Prostate gland (tissue), 2 donors: ENCODE results near the gene ZNF197.

Experiments
- CTCF ChIP-seq, 4 experiments: fragments of 200-600 bp in 2 of 4; fragments of 450-650 bp in 2 of 4; sonication (generic) in 2 of 4; IDR thresholded peaks; 1 replicate in 3 of 4; 2 replicates in 1 of 4; pipeline ENCODE4 v1.5.1; 2016 to 2019; ENCODE audit warnings: antibody characterized with exemption in 4 of 4, mild to moderate bottlenecking in 2 of 4, moderate library complexity in 2 of 4
- POLR2A ChIP-seq: fragments of 450-650 bp; IDR thresholded peaks from one replicate; pipeline ENCODE4 v1.6.1; 2016; ENCODE audit warnings: antibody characterized with exemption, mild to moderate bottlenecking

- TF ChIP-seq CTCF (IDR thresholded peaks at IDR 0.05) = no peak
- no peak for TF ChIP-seq POLR2A
These were observed 56.2 kb downstream of the ZNF197 start for GRCh38 chr3:44680921-44681455.
